SIG-M5 treated with dmso at 0.1 percent for 504 hours (cell line): ENCODE results near the gene EXOC4.

Source experiments
- DNase-seq: peaks from one replicate; lab custom pipeline; 2025; ENCODE audit not compliant: unreplicated experiment; lab: John Stamatoyannopoulos, UW

EXOC4 gene

GRCh38 chr7:133696056-133696455 is 443.2 kb downstream of the EXOC4 start:
- DNase-seq, result no peak

- DNase-seq, result no peak
Observed at GRCh38 chr7:133697585-133697984, 444.7 kb downstream of the EXOC4 start.

- DNase-seq, result no peak
Observed at GRCh38 chr7:133698127-133698526, 445.2 kb downstream of the EXOC4 start.

GRCh38 chr7:133699386-133699785 is 446.5 kb downstream of the EXOC4 start:
- DNase-seq, result no peak

GRCh38 chr7:133702078-133702477 is 449.2 kb downstream of the EXOC4 start:
- DNase-seq, result no peak

GRCh38 chr7:133702960-133703359 is 450.1 kb downstream of the EXOC4 start:
- DNase-seq, result no peak

GRCh38 chr7:133703547-133703946 is 450.7 kb downstream of the EXOC4 start:
- no peak for DNase-seq

GRCh38 chr7:133704453-133704852 is 451.6 kb downstream of the EXOC4 start:
- no peak for DNase-seq

- no peak for DNase-seq
Observed at GRCh38 chr7:133705596-133705995, 452.7 kb downstream of the EXOC4 start.

GRCh38 chr7:133706016-133706415 is 453.1 kb downstream of the EXOC4 start:
- no peak for DNase-seq

- DNase-seq, result no peak
Observed at GRCh38 chr7:133709036-133709880, 456.4 kb downstream of the EXOC4 start.

- no peak for DNase-seq
Observed at GRCh38 chr7:133712544-133712943, 459.7 kb downstream of the EXOC4 start.

GRCh38 chr7:133714654-133715053 is 461.8 kb downstream of the EXOC4 start:
- DNase-seq, result no peak

- DNase-seq, result no peak
Observed at GRCh38 chr7:133718131-133718530, 465.3 kb downstream of the EXOC4 start.

- DNase-seq, result no peak
Observed at GRCh38 chr7:133723044-133723443, 470.2 kb downstream of the EXOC4 start.

GRCh38 chr7:133724148-133724547 is 471.3 kb downstream of the EXOC4 start:
- DNase-seq, result no peak

GRCh38 chr7:133724694-133725093 is 471.8 kb downstream of the EXOC4 start:
- DNase-seq, result no peak

- DNase-seq, result no peak
Observed at GRCh38 chr7:133727476-133728214, 474.8 kb downstream of the EXOC4 start.

GRCh38 chr7:133730360-133730759 is 477.5 kb downstream of the EXOC4 start:
- no peak for DNase-seq

- no peak for DNase-seq
Observed at GRCh38 chr7:133733401-133733800, 480.5 kb downstream of the EXOC4 start.

GRCh38 chr7:133735222-133735621 is 482.3 kb downstream of the EXOC4 start:
- no peak for DNase-seq

- DNase-seq, result no peak
Observed at GRCh38 chr7:133739817-133740216, 486.9 kb downstream of the EXOC4 start.
